ENCODE measurements around the gene ADRA2C. TPM values are rescaled to one million over a fixed set of nuclear protein-coding genes. Genes with fewer than 3 reads are reported as not detected.

ADRA2C gene
- total and polyA plus RNA-seq, 2 of the 13 experiments (the other 11 are each of a cell fraction or from before 2014, with no cell fraction given): 15.4 to 69.7 TPM

- TF ChIP-seq TP53 (CRISPR knock-in tag; conservative IDR thresholded peaks at IDR 0.05): no peak
- peak; percentile 87; the same call in 1 of the 2 replicates for TF ChIP-seq ZNF484 (CRISPR knock-in tag; IDR thresholded peaks at IDR 0.05; ENCODE audit: borderline replicate concordance, low read depth)
- peak; percentile 73 for TF ChIP-seq TEAD3 (CRISPR knock-in tag; optimal IDR thresholded peaks at IDR 0.05; ENCODE audit: borderline replicate concordance)
- no peak for TF ChIP-seq HNRNPK (IDR thresholded peaks at IDR 0.05; ENCODE audit: low read depth, low read length, poor library complexity, severe bottlenecking)
- TF ChIP-seq ZSCAN22 (CRISPR knock-in tag; IDR thresholded peaks at IDR 0.05): 0 out of 2 replicates have a peak, but pooled peaks have one; percentile 43
- TF ChIP-seq ZFP62 (CRISPR knock-in tag; IDR thresholded peaks at IDR 0.05): no peak
- TF ChIP-seq ZNF430 (CRISPR knock-in tag; IDR thresholded peaks at IDR 0.05): peak; percentile 98
- TF ChIP-seq ZNF543 (CRISPR knock-in tag; IDR thresholded peaks at IDR 0.05): peak; percentile 92
- peak; percentile 96 for TF ChIP-seq ZNF691 (CRISPR knock-in tag; IDR thresholded peaks at IDR 0.05; ENCODE audit: borderline replicate concordance, low read depth)
- peak; percentile 63; the same call in 1 of the 2 replicates for TF ChIP-seq HOMEZ (CRISPR knock-in tag; IDR thresholded peaks at IDR 0.05; ENCODE audit: low read depth)
- TF ChIP-seq ZBTB26 (CRISPR knock-in tag; IDR thresholded peaks at IDR 0.05; ENCODE audit: borderline replicate concordance): peak; percentile 95
- peak; percentile 18; the same call in 1 of the 2 replicates for TF ChIP-seq BHLHE40 (IDR thresholded peaks at IDR 0.05; ENCODE audit: low read length)
- no peak for TF ChIP-seq MATR3 (CRISPR knock-in tag; IDR thresholded peaks at IDR 0.05)
- TF ChIP-seq GZF1 (CRISPR knock-in tag; IDR thresholded peaks at IDR 0.05): peak; percentile 85
- peak; percentile 90; the same call in 1 of the 2 replicates for TF ChIP-seq MEIS1 (CRISPR knock-in tag; IDR thresholded peaks at IDR 0.05; ENCODE audit: borderline replicate concordance)
- TF ChIP-seq CSRNP1 (CRISPR knock-in tag; IDR thresholded peaks at IDR 0.05): peak; percentile 86; the same call in 1 of the 2 replicates
- TF ChIP-seq ZNF784 (CRISPR knock-in tag; IDR thresholded peaks at IDR 0.05; ENCODE audit: borderline replicate concordance): no peak; the same call in 1 of the 2 replicates
- TF ChIP-seq EHMT2 (IDR thresholded peaks at IDR 0.05; ENCODE audit: borderline replicate concordance, low read depth, low read length): peak; percentile 94
- TF ChIP-seq ZNF18 (CRISPR knock-in tag; IDR thresholded peaks at IDR 0.05; ENCODE audit: insufficient replicate concordance): peak; percentile 46
These were observed 25.8 kb downstream of the ADRA2C start (continued) for GRCh38 chr4:3791910-3792542.

Measured in HepG2 (cell line).